ENCODE data around the gene MIB2. TPM values are rescaled to one million over a fixed set of nuclear protein-coding genes. Genes with fewer than 3 reads are reported as not detected.

The MIB2 gene
- total RNA-seq, 1 donor from 2014 or later, result 43.5 TPM

Other genes starting within 250 kb of the MIB2 start
- gene AURKAIP1, start 240.3 kb upstream of the MIB2 start, total RNA-seq, result 26.2 TPM
- 116 TPM for gene CCNL2, start 216.2 kb upstream of the MIB2 start, total RNA-seq
- 50.4 TPM for gene MRPL20, start 208.2 kb upstream of the MIB2 start, total RNA-seq
- 1.4 TPM for gene ANKRD65, start 194.2 kb upstream of the MIB2 start, total RNA-seq
- gene VWA1, start 179.8 kb upstream of the MIB2 start, total RNA-seq, result 4.1 TPM
- 0.62 TPM for gene ATAD3C, start 165.8 kb upstream of the MIB2 start, total RNA-seq
- gene ATAD3B, start 143.7 kb upstream of the MIB2 start, total RNA-seq, result 11.7 TPM
- 7.3 TPM for gene ATAD3A, start 103.3 kb upstream of the MIB2 start, total RNA-seq
- gene TMEM240, start 74.9 kb upstream of the MIB2 start, total RNA-seq, result 18.1 TPM
- gene SSU72, start 40.6 kb upstream of the MIB2 start, total RNA-seq, result 32.9 TPM
- 2.7 TPM for gene FNDC10, start 15.4 kb upstream of the MIB2 start, total RNA-seq
- 0.31 TPM for gene MMP23B, start 16.7 kb downstream of the MIB2 start, total RNA-seq
- gene CDK11B, start 43.5 kb downstream of the MIB2 start, total RNA-seq, result 7.0 TPM
- 61.6 TPM for gene SLC35E2B, start 77.3 kb downstream of the MIB2 start, total RNA-seq
- gene CDK11A, start 108.9 kb downstream of the MIB2 start, total RNA-seq, result 7.6 TPM
- 20.4 TPM for gene NADK, start 163.0 kb downstream of the MIB2 start, total RNA-seq

Measured in occipital lobe (tissue), 1 donor.